ENCODE data around the gene NUBPL. TPM values are rescaled to one million over a fixed set of nuclear protein-coding genes. Genes with fewer than 3 reads are reported as not detected.

NUBPL gene
- total RNA-seq, 2 donors from 2014 or later: 9.2 to 30.0 TPM

DNA sequence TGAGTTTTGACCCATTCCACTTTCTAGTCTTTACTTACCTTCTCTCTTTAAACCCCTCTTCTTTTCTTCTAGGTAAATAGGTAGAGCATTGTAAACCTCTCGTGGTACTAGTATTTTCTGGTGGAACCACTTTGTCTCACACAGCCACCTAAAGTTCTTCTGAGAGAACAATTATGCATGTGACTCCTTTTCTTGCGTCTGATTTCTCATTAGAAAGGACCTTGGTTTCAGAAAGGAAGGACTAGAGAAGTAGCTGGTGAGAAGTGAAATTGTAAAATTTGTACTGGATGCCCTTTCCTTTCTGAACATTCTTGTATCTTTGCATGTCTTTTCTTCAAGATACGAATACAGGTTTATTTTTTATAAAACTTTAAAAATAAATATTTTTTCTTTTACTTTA, 99.0 kb downstream of the NUBPL start:
- TF ChIP-seq, protein P1, sequence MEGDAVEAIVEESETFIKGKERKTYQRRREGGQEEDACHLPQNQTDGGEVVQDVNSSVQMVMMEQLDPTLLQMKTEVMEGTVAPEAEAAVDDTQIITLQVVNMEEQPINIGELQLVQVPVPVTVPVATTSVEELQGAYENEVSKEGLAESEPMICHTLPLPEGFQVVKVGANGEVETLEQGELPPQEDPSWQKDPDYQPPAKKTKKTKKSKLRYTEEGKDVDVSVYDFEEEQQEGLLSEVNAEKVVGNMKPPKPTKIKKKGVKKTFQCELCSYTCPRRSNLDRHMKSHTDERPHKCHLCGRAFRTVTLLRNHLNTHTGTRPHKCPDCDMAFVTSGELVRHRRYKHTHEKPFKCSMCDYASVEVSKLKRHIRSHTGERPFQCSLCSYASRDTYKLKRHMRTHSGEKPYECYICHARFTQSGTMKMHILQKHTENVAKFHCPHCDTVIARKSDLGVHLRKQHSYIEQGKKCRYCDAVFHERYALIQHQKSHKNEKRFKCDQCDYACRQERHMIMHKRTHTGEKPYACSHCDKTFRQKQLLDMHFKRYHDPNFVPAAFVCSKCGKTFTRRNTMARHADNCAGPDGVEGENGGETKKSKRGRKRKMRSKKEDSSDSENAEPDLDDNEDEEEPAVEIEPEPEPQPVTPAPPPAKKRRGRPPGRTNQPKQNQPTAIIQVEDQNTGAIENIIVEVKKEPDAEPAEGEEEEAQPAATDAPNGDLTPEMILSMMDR (IDR thresholded peaks at IDR 0.05): no peak
- no peak for ATAC-seq (ENCODE audit: insufficient number of reproducible peaks, low FRiP score, low read depth)
- no peak overlapping the region for H3K27ac ChIP-seq
- no peak for DNase-seq (ENCODE audit: low spot score)
- H3K9me3 ChIP-seq: no peaks in the 10 kb centered on the region
- no peaks in the 10 kb centered on the region for H3K4me1 ChIP-seq (ENCODE audit: control insufficient read depth in 1 of 2, low read depth in 2 of 2)
- no peak overlapping the region for H3K4me3 ChIP-seq
- H3K36me3 ChIP-seq: no peaks in the 10 kb centered on the region
- no peaks in the 10 kb centered on the region for H3K27me3 ChIP-seq (replicated peaks; ENCODE audit: insufficient read depth)

DNA sequence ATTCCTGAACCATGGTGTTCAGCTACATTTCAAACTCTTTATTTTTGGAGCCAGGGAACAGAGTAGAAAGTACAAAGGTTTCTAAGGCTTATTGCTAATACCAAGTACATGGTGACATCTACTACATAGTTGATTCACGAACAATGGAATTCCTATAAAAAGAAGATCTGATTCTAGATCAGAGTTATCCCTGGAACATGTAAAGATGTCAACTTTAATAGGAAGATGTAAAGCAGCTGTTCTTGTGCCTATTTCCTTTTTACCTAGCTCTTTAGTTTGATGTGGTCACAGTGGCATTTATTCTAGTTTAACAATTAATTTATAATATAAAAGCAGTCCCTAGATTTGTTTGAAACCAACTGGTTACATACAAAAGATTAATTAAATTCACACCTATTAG, 99.5 kb downstream of the NUBPL start:
- H3K27me3 ChIP-seq (replicated peaks; ENCODE audit: insufficient read depth): no peaks in the 10 kb centered on the region
- no peak for DNase-seq (ENCODE audit: low spot score)
- ATAC-seq (ENCODE audit: insufficient number of reproducible peaks, low FRiP score, low read depth): no peak
- H3K4me1 ChIP-seq (ENCODE audit: control insufficient read depth in 1 of 2, low read depth in 2 of 2): no peaks in the 10 kb centered on the region
- no peaks in the 10 kb centered on the region for H3K9me3 ChIP-seq
- TF ChIP-seq, protein P1 (IDR thresholded peaks at IDR 0.05): no peak
- no peaks in the 10 kb centered on the region for H3K36me3 ChIP-seq
- H3K27ac ChIP-seq: no peak overlapping the region
- H3K4me3 ChIP-seq: no peak overlapping the region

DNA sequence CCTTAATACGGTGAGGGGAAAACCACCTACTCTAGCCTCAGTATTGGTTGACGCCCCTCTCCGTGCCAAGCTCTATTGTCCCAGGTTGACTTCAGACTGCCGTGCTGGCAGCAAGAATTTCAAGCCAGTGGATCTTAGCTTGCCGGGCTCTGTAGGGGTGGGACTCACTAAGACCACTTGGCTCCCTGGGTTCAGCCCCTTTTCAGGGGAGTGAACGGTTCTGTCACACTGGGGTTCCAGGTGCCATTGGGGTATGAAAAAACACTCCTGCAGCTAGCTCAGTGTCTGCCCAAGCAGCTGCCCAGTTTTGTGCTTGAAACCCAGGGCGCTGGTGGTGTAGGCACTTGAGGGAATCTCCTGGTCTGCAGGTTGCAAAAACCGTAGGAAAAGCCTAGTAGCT, 107.1 kb downstream of the NUBPL start:
- H3K27me3 ChIP-seq (replicated peaks; ENCODE audit: insufficient read depth): no peaks in the 10 kb centered on the region
- DNase-seq (ENCODE audit: low spot score): no peak
- H3K9me3 ChIP-seq: no peaks in the 10 kb centered on the region
- H3K4me3 ChIP-seq: no peak overlapping the region
- no peaks in the 10 kb centered on the region for H3K36me3 ChIP-seq
- no peak for ATAC-seq (ENCODE audit: insufficient number of reproducible peaks, low FRiP score, low read depth)
- H3K27ac ChIP-seq: no peak overlapping the region
- TF ChIP-seq, protein P1 (IDR thresholded peaks at IDR 0.05): no peak
- no peaks in the 10 kb centered on the region for H3K4me1 ChIP-seq (ENCODE audit: control insufficient read depth in 1 of 2, low read depth in 2 of 2)

DNA sequence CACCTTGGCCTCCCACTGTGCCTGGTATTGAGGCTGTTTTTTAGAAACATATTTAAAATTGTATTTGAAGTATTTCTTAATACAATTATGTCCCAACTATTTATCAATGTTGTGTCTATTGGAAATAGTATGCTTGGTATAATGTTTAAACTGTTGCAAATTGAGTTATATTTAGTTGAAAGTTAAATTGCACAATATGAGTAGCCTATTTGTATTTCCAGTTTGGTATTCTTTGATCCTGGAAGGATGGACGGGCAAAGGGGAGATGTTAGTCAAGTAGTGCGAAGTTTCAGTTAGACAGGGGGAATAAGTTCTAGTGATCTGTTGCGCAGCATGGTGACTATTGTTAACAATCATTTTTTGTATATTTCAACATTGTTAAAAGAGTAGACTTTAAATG, 111.5 kb downstream of the NUBPL start:
- H3K36me3 ChIP-seq: no peaks in the 10 kb centered on the region
- TF ChIP-seq, protein P1 (IDR thresholded peaks at IDR 0.05): no peak
- no peaks in the 10 kb centered on the region for H3K27me3 ChIP-seq (replicated peaks; ENCODE audit: insufficient read depth)
- no peaks in the 10 kb centered on the region for H3K4me1 ChIP-seq (ENCODE audit: control insufficient read depth in 1 of 2, low read depth in 2 of 2)
- no peaks in the 10 kb centered on the region for H3K9me3 ChIP-seq
- ATAC-seq (ENCODE audit: insufficient number of reproducible peaks, low FRiP score, low read depth) (no peak), DNase-seq (ENCODE audit: low spot score) (no peak)
- H3K4me3 ChIP-seq: no peak overlapping the region
- H3K27ac ChIP-seq: no peak overlapping the region

DNA sequence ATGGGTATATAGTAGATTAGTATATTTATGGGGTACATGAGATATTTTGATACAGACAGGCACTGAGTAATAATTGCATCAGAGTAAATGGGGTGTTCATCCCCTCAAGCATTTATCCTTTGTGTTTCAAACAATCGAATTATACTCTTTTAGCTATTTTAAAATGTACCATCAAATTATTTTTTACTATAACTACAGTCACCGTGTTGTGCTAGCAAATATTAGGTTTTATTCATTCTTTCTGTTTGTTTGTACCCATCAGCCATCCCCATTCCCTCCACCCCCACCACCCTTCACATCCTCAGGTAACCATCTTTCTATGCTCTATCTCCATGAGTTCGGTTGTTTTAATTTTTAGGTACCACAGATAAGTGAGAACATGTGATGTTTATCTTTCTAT, 115.8 kb downstream of the NUBPL start:
- Histone ChIP-seq H3K4me1 (ENCODE audit: control insufficient read depth in 1 of 2, low read depth in 2 of 2) (no peaks in the 10 kb centered on the region), H3K9me3 (no peaks in the 10 kb centered on the region), H3K27me3 (replicated peaks; ENCODE audit: insufficient read depth) (no peaks in the 10 kb centered on the region), H3K36me3 (no peaks in the 10 kb centered on the region), H3K4me3 (no peak overlapping the region), H3K27ac (no peak overlapping the region)
- ATAC-seq (ENCODE audit: insufficient number of reproducible peaks, low FRiP score, low read depth) (no peak), DNase-seq (ENCODE audit: low spot score) (no peak)
- TF ChIP-seq, protein P1 (IDR thresholded peaks at IDR 0.05): no peak

Data from thoracic aorta (tissue), 2 donors.